Measurements from ENCODE around the gene GLI3. TPM values are rescaled to one million over a fixed set of nuclear protein-coding genes. Genes with fewer than 3 reads are reported as not detected.

The GLI3 gene
- total RNA-seq, 1 experiment from 2014 or later = 45.0 TPM

DNA sequence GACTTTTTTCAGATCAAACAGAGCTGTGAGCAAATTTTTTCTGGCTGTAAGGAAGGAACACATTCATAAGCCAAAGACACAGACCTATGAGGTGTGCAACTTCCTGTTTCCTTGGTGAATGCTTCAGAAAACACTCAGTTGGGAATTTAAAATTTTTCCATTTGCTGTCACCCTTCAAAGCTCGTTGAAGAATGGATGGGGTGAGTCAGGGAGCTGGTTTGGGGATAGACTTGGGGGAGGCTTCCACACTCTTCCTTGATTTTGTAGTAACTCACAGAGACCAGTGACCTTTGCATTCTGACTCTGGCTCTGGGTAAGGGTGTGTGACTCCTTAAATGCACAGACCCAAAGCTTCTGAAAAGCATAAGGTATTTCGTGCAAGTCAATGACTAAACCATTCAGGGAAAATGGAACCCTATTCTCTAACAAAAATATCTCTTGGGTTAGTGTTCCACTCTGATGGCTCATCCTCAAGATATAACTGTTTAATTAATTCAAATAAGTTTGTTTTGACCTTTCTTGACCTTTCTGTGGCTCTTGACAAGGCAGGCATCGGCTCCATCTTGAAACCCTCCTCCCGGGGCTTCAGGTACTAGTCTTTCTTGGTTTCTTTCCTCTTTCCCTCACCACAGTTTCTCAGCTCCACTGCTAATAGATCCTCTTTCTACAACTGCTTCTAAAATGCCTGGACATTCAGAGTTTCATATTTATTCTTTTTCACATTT lies 306.3 kb downstream of the GLI3 start:
- no peaks in the 10 kb centered on the region; a peak in 1 of 5 replicates for H3K9me3 Mint-ChIP-seq
- H3K27me3 Mint-ChIP-seq (ENCODE audit: low read depth) = no peaks in the 10 kb centered on the region
- Histone ChIP-seq H3K79me1 (ENCODE audit: insufficient read depth, low read depth, low read length, poor library complexity, severe bottlenecking) (no peaks in the 10 kb centered on the region), H3K27me3 (ENCODE audit: insufficient read depth, low read length) (no peaks in the 10 kb centered on the region), H3K56ac (ENCODE audit: insufficient read length, low read depth, low read length) (no peak overlapping the region), H4K5ac (ENCODE audit: insufficient read length, low read depth, low read length) (no peak overlapping the region), H4K20me1 (ENCODE audit: control insufficient read depth, insufficient read depth, insufficient read length) (no peaks in the 10 kb centered on the region), H2BK12ac (ENCODE audit: insufficient read length, low read depth, low read length) (no peak overlapping the region), H3K9ac (ENCODE audit: extremely low read depth, insufficient read length, low read length) (no peak overlapping the region), H3K4me1 (ENCODE audit: insufficient read depth, low read length) (no peaks in the 10 kb centered on the region), H2BK120ac (ENCODE audit: low read depth, low read length, poor library complexity, severe bottlenecking) (no peak overlapping the region), H2BK20ac (ENCODE audit: low read depth, low read length, poor library complexity, severe bottlenecking) (no peak overlapping the region), H2BK5ac (ENCODE audit: insufficient read length, low read length) (no peak overlapping the region), H2AFZ (ENCODE audit: low read length) (no peak overlapping the region), H3K4me2 (ENCODE audit: insufficient read depth, insufficient read length, low read length) (no peak overlapping the region), H3K27ac (ENCODE audit: insufficient read length, low read depth, low read length) (no peak overlapping the region), H3K9me3 (ENCODE audit: control insufficient read depth, low read depth, low read length) (no peaks in the 10 kb centered on the region), H3K23me2 (ENCODE audit: insufficient read length, low read depth, low read length, poor library complexity, severe bottlenecking) (no peaks in the 10 kb centered on the region), H3K23ac (ENCODE audit: insufficient read length, low read depth, low read length) (no peak overlapping the region), H4K91ac (ENCODE audit: insufficient read length, low read depth, low read length) (no peak overlapping the region), H2AK5ac (ENCODE audit: insufficient read length, low read length) (no peak overlapping the region), H3K79me2 (ENCODE audit: insufficient read depth, low read length) (no peaks in the 10 kb centered on the region), H4K8ac (replicated peaks; ENCODE audit: insufficient read length, low read depth, low read length) (no peak overlapping the region), H3T11ph (ENCODE audit: low read length) (no peak overlapping the region), H3K4ac (ENCODE audit: low read depth, low read length) (no peak overlapping the region), H2BK15ac (ENCODE audit: low read depth, low read length) (no peak overlapping the region), H3K18ac (ENCODE audit: insufficient read length, low read depth, low read length) (no peak overlapping the region), H3K14ac (ENCODE audit: insufficient read depth, low read length) (no peak overlapping the region)
- DNase-seq = no peak
- H3K36me3 Mint-ChIP-seq (ENCODE audit: insufficient read depth in 1 of 3, low read depth in 3 of 3) = peaks cover 0 to 4% (median 0%) of the 10 kb centered on the region in 3 experiments; a peak in 1 of 7 replicates
- TF ChIP-seq CTCF (conservative IDR thresholded peaks at IDR 0.05) = no peak
- H3K4me3 Mint-ChIP-seq = no peak overlapping the region
- no peak overlapping the region for H3K27ac Mint-ChIP-seq
- H3K4me1 Mint-ChIP-seq = peaks cover 7 to 8% of the 10 kb centered on the region in 2 experiments
- WGBS (ENCODE audit: extremely low coverage, insufficient read length, low lambda C conversion rate) = no CpG with 5 or more reads among the region's 4 CpGs
